HCT116 (cell line): ENCODE results near the gene RHCE. TPM values are rescaled to one million over a fixed set of nuclear protein-coding genes. Genes with fewer than 3 reads are reported as not detected.
"Not testable (repeated sequence)": the region's sequence is repeated elsewhere in the genome, so short reads cannot be mapped to it uniquely, and the experiment has no call there.

Experiments
- ATAC-seq: fragments of 200-7000 bp; cut with Tn5 transposase; 2 replicates; pipeline ENCODE4 v1.9.1; 2020; ENCODE audit warnings: mild to moderate bottlenecking, moderate library complexity
- BruUV-seq: library from RNA; stranded (reverse); fragments of 400-500 nt; replicated peaks from 2 replicates; lab custom pipeline; 2021; lab: Mats Ljungman, UMichigan
- CTCF ChIA-PET: fragments of 300-600 bp; sonication (Branson Sonifier 250); formaldehyde crosslinking; loops from one replicate; lab custom pipeline; 2021; ENCODE audit warnings: antibody characterized with exemption; lab: Charles Lee
- POLR2A ChIA-PET: fragments of 300-600, 350-600 bp; sonication (Branson Sonifier 250); formaldehyde crosslinking; loops from one replicate; lab custom pipeline; 2021; ENCODE audit warnings: antibody characterized with exemption; lab: Charles Lee
- RAD21 ChIA-PET, 2 experiments: fragments of 300-600 bp; sonication (Branson Sonifier 250); formaldehyde crosslinking; loops; one replicate each; lab custom pipeline; 2023; ENCODE audit warnings: low total read pairs in 2 of 2; ENCODE audit not compliant: uncharacterized antibody in 2 of 2, unreplicated experiment in 2 of 2, low non-redundant PET in 1 of 2; lab: Charles Lee
- DNase-seq: peaks from one replicate; pipeline ENCODE4 v3.0.0-alpha.2; 2010; ENCODE audit warnings: low read depth, low spot score
- H2AFZ ChIP-seq: fragments of 200-600 bp; shearing (Covaris generic), sonication (generic); 2 replicates; pipeline ENCODE4 v1.6.1; 2017; ENCODE audit warnings: low read depth, mixed run types, mixed read lengths, antibody characterized with exemption, low read length; ENCODE audit not compliant: poor library complexity, severe bottlenecking
- H3K27ac ChIP-seq: 2 replicates; pipeline ENCODE4 v1.5.1; 2012; ENCODE audit warnings: low read depth, low read length
- H3K27me3 ChIP-seq: fragments of 200-600 bp; sonication (generic); 2 replicates; pipeline ENCODE4 v1.6.1; 2016; ENCODE audit warnings: mixed run types, low read length, mixed read lengths; ENCODE audit not compliant: insufficient read depth
- H3K36me3 ChIP-seq, 2 experiments: fragments of 200-500 bp in 1 of 2; fragments of 200-600 bp in 1 of 2; sonication (Bioruptor generic) in 1 of 2; sonication (generic) in 1 of 2; 2 replicates each; pipeline versions ENCODE4 v1.5.1 to v1.6.1; 2014 to 2016; ENCODE audit warnings: low read length in 2 of 2, inconsistent platforms in 1 of 2, mixed read lengths in 1 of 2, mixed run types in 1 of 2; ENCODE audit not compliant: insufficient read depth in 2 of 2, control insufficient read depth in 1 of 2
- H3K4me1 ChIP-seq, 2 experiments: fragments of 200-600 bp in 1 of 2; sonication (generic) in 1 of 2; 2 replicates each; pipeline versions ENCODE4 v1.5.1 to v1.6.1; 2012 to 2017; ENCODE audit warnings: low read length in 2 of 2, inconsistent platforms in 1 of 2, mild to moderate bottlenecking in 1 of 2, mixed read lengths in 1 of 2, mixed run types in 1 of 2, moderate library complexity in 1 of 2; ENCODE audit not compliant: insufficient read depth in 2 of 2, control insufficient read depth in 1 of 2
- H3K4me2 ChIP-seq: fragments of 200-600 bp; sonication (generic); 2 replicates; pipeline ENCODE4 v1.6.1; 2017; ENCODE audit warnings: mixed run types, low read length, mixed read lengths
- H3K4me3 ChIP-seq, 2 experiments: fragments of 200-600 bp in 1 of 2; sonication (generic) in 1 of 2; replicated peaks in 1 of 2; 2 replicates each; pipeline ENCODE4 v1.5.1; 2011 to 2016; ENCODE audit warnings: low read length in 2 of 2, control low read depth in 1 of 2, low read depth in 1 of 2, mild to moderate bottlenecking in 1 of 2, mixed read lengths in 1 of 2, mixed run types in 1 of 2
- H3K79me2 ChIP-seq: fragments of 200-600 bp; sonication (generic); 2 replicates; pipeline ENCODE4 v1.6.1; 2017; ENCODE audit warnings: mild to moderate bottlenecking, mixed run types, low read length, moderate library complexity, mixed read lengths; ENCODE audit not compliant: insufficient read depth
- H3K9ac ChIP-seq: fragments of 200-600 bp; sonication (generic); 2 replicates; pipeline ENCODE4 v1.6.1; 2016; ENCODE audit warnings: low read length, mixed read lengths
- H3K9me2 ChIP-seq: fragments of 200-600 bp; sonication (generic), shearing (Covaris generic); 2 replicates; pipeline ENCODE4 v1.6.1; 2017; ENCODE audit warnings: mixed run types, mild to moderate bottlenecking, moderate library complexity; ENCODE audit not compliant: insufficient read depth
- H3K9me3 ChIP-seq, 2 experiments: fragments of 200-500 bp in 1 of 2; fragments of 200-600 bp in 1 of 2; sonication (Bioruptor generic) in 1 of 2; sonication (generic) in 1 of 2; 2 replicates each; pipeline ENCODE4 v1.6.1; 2014 to 2017; ENCODE audit warnings: low read length in 2 of 2, mixed read lengths in 2 of 2, inconsistent platforms in 1 of 2, low read depth in 1 of 2, mild to moderate bottlenecking in 1 of 2, mixed run types in 1 of 2, moderate library complexity in 1 of 2; ENCODE audit not compliant: control insufficient read depth in 1 of 2, insufficient read depth in 1 of 2
- H4K20me1 ChIP-seq: fragments of 200-600 bp; sonication (generic), shearing (Covaris generic); 2 replicates; pipeline ENCODE4 v1.6.1; 2017; ENCODE audit warnings: mixed run types, mild to moderate bottlenecking, moderate library complexity; ENCODE audit not compliant: insufficient read depth
- CBX3 ChIP-seq: IDR thresholded peaks from 2 replicates; pipeline ENCODE4 v1.6.1; 2012; ENCODE audit warnings: low read depth
- CEBPB ChIP-seq: IDR thresholded peaks from 2 replicates; pipeline ENCODE4 v1.6.1; 2012; ENCODE audit warnings: low read depth
- EGR1 ChIP-seq: IDR thresholded peaks from 2 replicates; pipeline ENCODE4 v1.6.1; 2012; ENCODE audit warnings: low read depth
- POLR2A ChIP-seq: IDR thresholded peaks from 2 replicates; pipeline ENCODE4 v1.7.0; 2011; ENCODE audit warnings: borderline replicate concordance; ENCODE audit not compliant: insufficient read depth, insufficient read length; ENCODE audit errors: extremely low read depth
- SRF ChIP-seq: IDR thresholded peaks from 2 replicates; pipeline ENCODE4 v1.6.1; 2012; ENCODE audit warnings: low read depth
- TCF7L2 ChIP-seq: IDR thresholded peaks from 2 replicates; pipeline ENCODE4 v1.7.0; 2011; ENCODE audit warnings: borderline replicate concordance, inconsistent platforms; ENCODE audit not compliant: insufficient read depth, insufficient read length; ENCODE audit errors: extremely low read depth
- intact Hi-C: fragments of 100-400 bp; cut with micrococcal nuclease; formaldehyde crosslinking; loops from 2 replicates; pipeline ENCODE4 v1.10.0; 2022
- total RNA-seq: library from RNA; stranded (reverse); gene quantifications from one replicate; pipeline ENCODE4 v1.2.1, GENCODE V29; 2021; ENCODE audit not compliant: unreplicated experiment
- TF ChIP-seq, protein P1 (sequence below), 3 experiments: fragments of 200-600 bp in 1 of 3; sonication (generic) in 1 of 3; IDR thresholded peaks in 2 of 3; conservative IDR thresholded peaks in 1 of 3; 2 replicates each; pipeline ENCODE4 v1.5.1; 2012 to 2017; ENCODE audit warnings: low read depth in 2 of 3, low read length in 2 of 3, antibody characterized with exemption in 1 of 3, borderline replicate concordance in 1 of 3, control low read depth in 1 of 3, mild to moderate bottlenecking in 1 of 3, mixed read lengths in 1 of 3, mixed run types in 1 of 3, moderate library complexity in 1 of 3; ENCODE audit not compliant: insufficient read depth in 1 of 3

RHCE gene
- total RNA-seq, 1 experiment from 2014 or later: 0.64 TPM

DNA sequence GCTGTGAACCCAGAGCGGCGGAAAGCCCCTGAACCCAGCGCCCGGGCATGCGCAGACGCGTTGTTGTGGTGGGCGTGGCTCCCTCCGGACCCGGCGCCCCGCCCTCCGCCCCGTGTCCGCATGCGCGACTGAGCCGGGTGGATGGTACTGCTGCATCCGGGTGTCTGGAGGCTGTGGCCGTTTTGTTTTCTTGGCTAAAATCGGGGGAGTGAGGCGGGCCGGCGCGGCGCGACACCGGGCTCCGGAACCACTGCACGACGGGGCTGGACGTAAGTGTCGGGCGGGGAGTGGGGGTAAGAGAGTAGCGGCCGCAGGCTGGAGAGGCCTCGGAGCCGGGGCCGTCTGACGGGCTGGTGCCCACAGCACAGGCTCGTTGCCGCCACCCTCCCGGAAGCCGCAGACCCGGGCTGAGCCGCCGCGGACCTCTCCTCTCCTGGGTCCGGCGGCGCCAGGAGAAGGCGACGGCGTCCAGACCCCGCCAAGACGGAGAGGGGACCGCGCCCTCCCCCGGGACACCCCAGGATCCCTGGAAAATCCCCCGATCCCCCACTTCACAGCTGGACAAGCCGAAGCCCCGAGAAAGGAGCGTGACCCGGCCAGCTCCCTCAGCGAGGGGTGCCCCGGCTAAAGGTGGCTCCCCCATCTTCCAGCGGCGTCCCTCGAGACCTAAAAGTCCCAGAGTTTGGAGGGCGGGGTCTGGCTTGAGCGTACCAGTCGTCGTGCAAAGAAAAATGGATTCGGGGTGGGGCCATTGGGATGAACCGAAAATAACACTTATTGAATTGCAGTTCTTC is 82.2 kb downstream of the RHCE start, which contains the start of gene TMEM50A (continued):
- TF ChIP-seq CEBPB (no peak), EGR1 (no peak), CBX3 (no peak), SRF (no peak; the same call in 1 of the 2 replicates), TCF7L2 (no peak), POLR2A (no peak)
- TF ChIP-seq, protein P1, sequence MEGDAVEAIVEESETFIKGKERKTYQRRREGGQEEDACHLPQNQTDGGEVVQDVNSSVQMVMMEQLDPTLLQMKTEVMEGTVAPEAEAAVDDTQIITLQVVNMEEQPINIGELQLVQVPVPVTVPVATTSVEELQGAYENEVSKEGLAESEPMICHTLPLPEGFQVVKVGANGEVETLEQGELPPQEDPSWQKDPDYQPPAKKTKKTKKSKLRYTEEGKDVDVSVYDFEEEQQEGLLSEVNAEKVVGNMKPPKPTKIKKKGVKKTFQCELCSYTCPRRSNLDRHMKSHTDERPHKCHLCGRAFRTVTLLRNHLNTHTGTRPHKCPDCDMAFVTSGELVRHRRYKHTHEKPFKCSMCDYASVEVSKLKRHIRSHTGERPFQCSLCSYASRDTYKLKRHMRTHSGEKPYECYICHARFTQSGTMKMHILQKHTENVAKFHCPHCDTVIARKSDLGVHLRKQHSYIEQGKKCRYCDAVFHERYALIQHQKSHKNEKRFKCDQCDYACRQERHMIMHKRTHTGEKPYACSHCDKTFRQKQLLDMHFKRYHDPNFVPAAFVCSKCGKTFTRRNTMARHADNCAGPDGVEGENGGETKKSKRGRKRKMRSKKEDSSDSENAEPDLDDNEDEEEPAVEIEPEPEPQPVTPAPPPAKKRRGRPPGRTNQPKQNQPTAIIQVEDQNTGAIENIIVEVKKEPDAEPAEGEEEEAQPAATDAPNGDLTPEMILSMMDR (IDR thresholded peaks at IDR 0.05 in 2 of 3, conservative IDR thresholded peaks at IDR 0.05 in 1 of 3; ENCODE audit: borderline replicate concordance in 1 of 3, insufficient read depth in 1 of 3, low read depth in 2 of 3, low read length in 2 of 3): no peak

DNA sequence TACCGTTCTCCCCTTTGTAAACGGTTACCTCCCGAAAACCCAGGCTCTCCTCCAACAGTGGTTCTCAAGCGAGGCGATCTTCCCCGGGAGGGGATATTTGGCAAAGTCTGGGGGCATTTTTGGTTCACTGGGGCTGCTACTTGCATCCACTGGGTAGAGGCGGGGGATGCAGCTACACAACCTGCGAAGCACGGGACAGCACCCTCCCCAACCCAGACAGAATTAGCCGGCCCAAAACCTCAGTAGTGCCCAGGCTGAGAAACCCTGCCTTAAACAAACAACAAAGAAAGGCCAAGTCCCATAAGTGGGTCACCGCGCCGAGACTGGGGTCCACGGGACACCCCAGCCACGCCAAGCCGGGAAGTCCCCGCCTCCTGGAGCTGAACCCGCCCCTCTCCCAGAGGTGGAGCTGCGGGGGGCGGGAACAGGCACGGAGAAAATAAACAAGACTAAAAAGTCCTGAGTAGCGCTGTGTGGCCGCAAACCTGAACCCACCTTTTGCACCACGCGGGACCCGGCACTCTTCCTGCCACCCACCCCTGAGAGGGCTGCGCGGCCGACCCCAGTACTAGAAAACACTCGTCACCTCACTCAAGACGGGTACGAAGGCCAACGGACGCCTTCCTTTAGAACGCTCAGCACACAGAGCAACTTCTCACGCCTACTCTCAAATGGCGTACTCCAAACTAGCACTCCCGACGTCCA is 83.0 kb downstream of the RHCE start:
- ATAC-seq: peak; percentile 78
- Histone ChIP-seq H3K27ac (peak overlapping the region; percentile 97), H3K4me2 (peak overlapping the region; percentile 89), H3K4me3 (peak overlapping the region; percentile 83 to 91), H3K79me2 (peaks cover 42% of the 10 kb centered on the region), H3K9ac (peak overlapping the region; percentile 87)
- H4K20me1 ChIP-seq, H2AFZ ChIP-seq, DNase-seq, POLR2A ChIA-PET, H3K36me3 ChIP-seq, RAD21 ChIA-PET, intact Hi-C loops, H3K9me2 ChIP-seq, CTCF ChIA-PET, H3K4me1 ChIP-seq, BruUV-seq, H3K27me3 ChIP-seq, H3K9me3 ChIP-seq: not testable (repeated sequence)

DNA sequence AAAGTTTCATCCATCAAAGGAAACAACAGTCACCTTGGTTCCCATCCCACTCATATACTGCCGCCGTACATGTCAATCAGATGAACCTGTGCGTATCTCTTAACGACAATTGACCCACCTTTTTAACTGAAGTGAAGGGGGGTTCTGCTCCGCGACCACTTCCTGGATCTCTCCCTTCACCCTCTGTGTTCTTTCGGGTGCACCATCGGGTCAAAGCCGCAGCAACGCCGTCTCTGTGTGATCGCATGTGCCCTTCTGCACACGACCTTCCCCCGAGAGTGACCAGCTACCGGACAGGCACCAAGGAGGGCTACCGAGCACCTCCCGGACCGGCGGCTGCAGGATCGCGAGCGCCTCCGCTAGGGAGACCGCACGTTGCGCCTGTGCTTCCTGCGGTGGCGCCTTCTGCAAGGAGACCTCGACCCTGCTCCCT is 83.7 kb downstream of the RHCE start:
- H2AFZ ChIP-seq, RAD21 ChIA-PET, CTCF ChIA-PET, H3K9me2 ChIP-seq, intact Hi-C loops, H3K9me3 ChIP-seq, POLR2A ChIA-PET, H3K36me3 ChIP-seq, DNase-seq, H3K27me3 ChIP-seq, H4K20me1 ChIP-seq, H3K4me1 ChIP-seq: not testable (repeated sequence)
- Histone ChIP-seq H3K4me2 (peak overlapping the region; percentile 67), H3K27ac (0 out of 2 replicates have a peak overlapping the region, but pooled peaks have one; percentile 38), H3K4me3 (peak overlapping the region; percentile 44 to 58), H3K9ac (peak overlapping the region; percentile 53), H3K79me2 (peaks cover 35% of the 10 kb centered on the region)
- ATAC-seq: peak; percentile 67
- BruUV-seq: TSS peak; percentile 78
